NK-92 (cell line): ENCODE results near the gene G3BP1.
"Not testable (repeated sequence)": the region's sequence is repeated elsewhere in the genome, so short reads cannot be mapped to it uniquely, and the experiment has no call there.

Experiments
- DNase-seq: peaks from one replicate; lab custom pipeline; 2025; ENCODE audit not compliant: unreplicated experiment; lab: John Stamatoyannopoulos, UW

G3BP1 gene

DNA sequence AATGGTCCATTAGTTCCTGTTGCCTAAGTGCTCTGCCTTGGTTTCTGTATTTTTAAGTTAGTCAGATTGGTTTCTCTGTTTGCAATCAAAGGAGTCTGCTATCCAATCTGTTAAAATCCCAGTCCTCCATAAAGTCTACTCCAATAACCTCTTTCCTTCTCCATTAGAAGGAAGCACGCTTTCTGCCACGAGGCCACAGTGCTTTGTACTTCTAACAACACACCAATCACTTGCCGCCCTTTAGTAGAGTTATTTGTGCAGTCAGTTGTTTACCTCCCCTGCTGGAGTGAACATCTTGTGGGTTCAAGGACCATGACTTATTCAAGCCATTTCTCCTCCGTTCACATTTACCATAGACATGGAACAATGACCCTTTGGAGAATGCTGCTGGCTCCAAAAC, 83.9 kb downstream of the G3BP1 start:
- no peak for DNase-seq

DNA sequence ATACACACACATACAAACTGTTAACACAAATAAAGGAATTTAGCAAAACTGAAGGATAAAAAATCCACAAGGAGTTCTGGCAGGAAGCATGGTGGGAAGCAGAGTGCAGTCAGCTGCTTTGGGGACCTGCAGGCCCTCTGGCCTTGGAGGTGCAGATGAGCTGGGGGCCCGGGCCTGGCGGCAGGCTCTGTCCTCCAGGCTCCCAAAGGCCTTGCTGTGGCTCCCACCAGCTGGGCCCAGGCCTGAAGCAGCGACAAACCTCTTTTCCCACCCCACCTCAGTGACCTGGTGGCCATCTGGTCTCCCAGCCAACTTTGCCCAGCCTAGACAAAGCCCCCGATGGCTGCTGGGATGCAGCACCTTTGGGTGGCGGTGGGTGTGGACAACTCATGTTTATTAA, 85.1 kb downstream of the G3BP1 start:
- no peak for DNase-seq

DNA sequence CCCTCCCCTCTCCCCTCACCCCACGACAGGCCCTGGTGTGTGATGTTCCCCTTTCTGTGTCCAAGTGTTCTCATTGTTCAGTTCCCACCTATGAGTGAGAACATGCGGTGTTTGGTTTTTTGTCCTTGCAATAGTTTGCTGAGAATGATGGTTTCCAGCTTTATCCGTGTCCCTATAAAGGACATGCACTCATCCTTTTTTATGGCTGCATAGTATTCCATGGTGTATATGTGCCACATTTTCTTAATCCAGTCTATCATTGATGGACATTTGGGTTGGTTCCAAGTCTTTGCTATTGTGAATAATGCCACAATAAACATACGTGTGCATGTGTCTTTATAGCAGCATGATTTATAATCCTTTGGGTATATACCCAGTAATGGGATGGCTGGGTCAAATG, 89.1 kb downstream of the G3BP1 start:
- DNase-seq: not testable (repeated sequence)
